ENCODE measurements around the gene NSRP1.
"Not testable (repeated sequence)": the region's sequence is repeated elsewhere in the genome, so short reads cannot be mapped to it uniquely, and the experiment has no call there.

NSRP1 gene

GRCh38 chr17:30219315-30219714 lies 102.7 kb downstream of the NSRP1 start:
- in situ Hi-C loops (cut with HindIII; ENCODE audit: low sequenced_read_pairs): no loop called here

- in situ Hi-C loops (cut with HindIII; ENCODE audit: low sequenced_read_pairs): no loop called here
These were observed 103.2 kb downstream of the NSRP1 start for GRCh38 chr17:30219833-30220232.

GRCh38 chr17:30220414-30220813 lies 103.8 kb downstream of the NSRP1 start:
- in situ Hi-C loops (cut with HindIII; ENCODE audit: low sequenced_read_pairs): no loop called here

GRCh38 chr17:30221346-30221745 lies 104.7 kb downstream of the NSRP1 start:
- in situ Hi-C loops (cut with HindIII; ENCODE audit: low sequenced_read_pairs): no loop called here

GRCh38 chr17:30222251-30222650 lies 105.6 kb downstream of the NSRP1 start:
- in situ Hi-C loops (cut with HindIII; ENCODE audit: low sequenced_read_pairs): no loop called here

- in situ Hi-C loops (cut with HindIII; ENCODE audit: low sequenced_read_pairs): no loop called here
These were observed 106.1 kb downstream of the NSRP1 start for GRCh38 chr17:30222721-30223175.

- in situ Hi-C loops (cut with HindIII; ENCODE audit: low sequenced_read_pairs): no loop called here
These were observed 107.9 kb downstream of the NSRP1 start for GRCh38 chr17:30224419-30224960.

GRCh38 chr17:30225112-30225511 lies 108.5 kb downstream of the NSRP1 start:
- in situ Hi-C loops (cut with HindIII; ENCODE audit: low sequenced_read_pairs): loop anchor here (5.0 kb wide), 1 partner anchor 102 kb away; no protein-coding TSS in a partner anchor

- in situ Hi-C loops (cut with HindIII; ENCODE audit: low sequenced_read_pairs): loop anchor here (5.0 kb wide), 1 partner anchor 101 kb away; no protein-coding TSS in a partner anchor
These were observed 109.4 kb downstream of the NSRP1 start for GRCh38 chr17:30225919-30226553.

GRCh38 chr17:30226878-30227277 lies 110.3 kb downstream of the NSRP1 start:
- in situ Hi-C loops (cut with HindIII; ENCODE audit: low sequenced_read_pairs): loop anchor here (5.0 kb wide), 1 partner anchor 100 kb away; no protein-coding TSS in a partner anchor

- in situ Hi-C loops (cut with HindIII; ENCODE audit: low sequenced_read_pairs): loop anchor here (5.0 kb wide), 1 partner anchor 99 kb away; no protein-coding TSS in a partner anchor
These were observed 111.4 kb downstream of the NSRP1 start for GRCh38 chr17:30228011-30228410.

GRCh38 chr17:30229012-30229411 lies 112.4 kb downstream of the NSRP1 start:
- in situ Hi-C loops (cut with HindIII; ENCODE audit: low sequenced_read_pairs): loop anchor here (5.0 kb wide), 1 partner anchor 98 kb away; no protein-coding TSS in a partner anchor

- in situ Hi-C loops (cut with HindIII; ENCODE audit: low sequenced_read_pairs): not testable (repeated sequence)
These were observed 113.4 kb downstream of the NSRP1 start for GRCh38 chr17:30230009-30230408.

GRCh38 chr17:30230596-30231125 lies 114.0 kb downstream of the NSRP1 start:
- in situ Hi-C loops (cut with HindIII; ENCODE audit: low sequenced_read_pairs): no loop called here

- in situ Hi-C loops (cut with HindIII; ENCODE audit: low sequenced_read_pairs): no loop called here
These were observed 115.6 kb downstream of the NSRP1 start for GRCh38 chr17:30232015-30232823.

- in situ Hi-C loops (cut with HindIII; ENCODE audit: low sequenced_read_pairs): no loop called here
These were observed 116.3 kb downstream of the NSRP1 start for GRCh38 chr17:30232824-30233427.

- in situ Hi-C loops (cut with HindIII; ENCODE audit: low sequenced_read_pairs): no loop called here
These were observed 117.7 kb downstream of the NSRP1 start for GRCh38 chr17:30234296-30234695.

- in situ Hi-C loops (cut with HindIII; ENCODE audit: low sequenced_read_pairs): loop anchor here (5.0 kb wide), 2 partner anchors 38 to 128 kb away; no protein-coding TSS in a partner anchor
These were observed 118.3 kb downstream of the NSRP1 start for GRCh38 chr17:30234964-30235363.

GRCh38 chr17:30235386-30236296 lies 119.0 kb downstream of the NSRP1 start, which contains the start of gene SLC6A4:
TSS of gene SLC6A4 (minus strand) at chr17:30235697. CDS start at chr17:30221958, 13,739 bp downstream.
- in situ Hi-C loops (cut with HindIII; ENCODE audit: low sequenced_read_pairs): loop anchor here (5.0 kb wide), 2 partner anchors 38 to 128 kb away; no protein-coding TSS in a partner anchor

All from endothelial cell of hepatic sinusoid (primary cell).